NCI-H446 treated with DMSO at 0.1 percent for 48 hours (cell line): Measurements from ENCODE around the gene ZNF132.
A peak's percentile ranks its signal among the peaks of the same experiment; 100 is the strongest.
"Not testable (repeated sequence)": the region's sequence is repeated elsewhere in the genome, so short reads cannot be mapped to it uniquely, and the experiment has no call there.

Source experiments
- DNase-seq: peaks from one replicate; lab custom pipeline; 2025; lab: John Stamatoyannopoulos, UW

Gene ZNF132

DNA sequence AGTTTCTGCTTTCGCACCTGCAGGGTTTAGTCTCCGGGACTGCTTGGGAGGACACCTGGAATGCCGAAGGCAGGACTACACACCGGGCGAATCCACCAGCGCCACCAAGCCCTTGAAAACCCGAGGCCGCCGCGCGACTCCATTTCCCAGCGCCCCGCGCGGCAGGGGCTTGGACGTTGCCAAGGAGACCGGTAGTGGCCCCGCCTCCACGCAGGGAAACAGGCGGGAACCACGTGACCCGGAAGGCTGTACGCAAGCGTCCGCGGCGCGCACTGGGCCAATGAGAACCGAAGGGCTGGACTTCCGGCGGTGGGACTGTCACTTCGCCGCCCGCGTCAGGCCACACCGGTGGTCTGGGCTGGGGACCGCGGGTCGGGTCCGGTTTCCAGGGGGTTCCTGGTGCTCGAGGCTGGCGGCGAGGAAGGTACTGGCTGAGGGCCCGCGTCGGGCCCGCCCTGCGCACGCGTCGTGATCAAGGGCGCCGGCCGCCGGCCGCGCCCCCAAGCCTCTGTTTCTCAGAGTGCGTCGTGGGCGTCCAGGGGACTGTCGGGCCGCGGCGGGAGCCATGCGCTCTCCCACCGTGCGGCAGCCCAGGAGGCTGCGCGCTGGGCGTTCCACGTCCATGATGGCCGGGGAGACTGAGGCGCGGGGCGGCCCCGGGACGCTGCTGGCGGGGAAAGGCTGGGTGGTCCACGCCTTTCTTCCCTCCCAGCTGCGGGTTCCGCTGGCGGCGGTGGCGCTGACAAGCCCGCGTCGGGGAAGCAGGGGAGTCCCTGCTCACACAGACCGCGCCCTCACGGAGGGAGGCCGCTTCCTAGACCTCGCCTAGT lies 27.0 kb upstream of the ZNF132 start, which contains the start of gene ZNF324:
TSS of gene ZNF324 (plus strand) at position 321 of the 830 bp plus-strand sequence. CDS start 2,106 bp downstream, outside the sequence.
- peak; percentile 90 for DNase-seq

DNA sequence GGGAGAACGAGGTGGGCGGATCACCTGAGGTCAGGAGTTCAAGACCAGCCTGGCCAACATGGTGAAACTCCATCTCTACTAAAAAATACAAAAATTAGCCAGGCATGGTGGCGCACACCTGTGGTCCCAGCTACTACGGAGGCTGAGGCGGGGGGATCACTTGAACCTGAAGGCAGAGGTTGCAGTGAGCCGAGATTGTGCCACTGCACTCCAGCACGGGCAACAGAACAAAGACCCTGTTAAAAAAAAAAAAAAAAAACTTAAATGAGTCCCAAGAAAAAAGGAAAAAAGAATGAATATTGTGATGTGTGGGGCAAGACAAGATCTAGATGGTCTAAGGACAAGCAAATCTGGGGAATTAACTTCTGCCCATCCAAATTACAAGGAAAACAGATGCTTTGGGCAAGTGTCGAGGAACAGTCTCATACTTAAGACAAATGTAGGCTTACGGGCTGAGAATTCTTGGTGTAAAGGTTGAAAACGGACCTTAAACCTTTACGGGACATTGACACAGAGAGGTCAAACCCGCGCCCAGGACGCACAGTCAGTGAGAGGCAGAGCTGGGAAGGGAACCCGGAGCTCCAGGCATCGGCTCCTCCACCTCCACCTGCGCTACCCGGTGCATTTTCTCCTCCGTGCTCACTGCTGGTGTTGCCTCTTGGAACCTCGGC lies 26.3 kb upstream of the ZNF132 start:
- DNase-seq: no peak

DNA sequence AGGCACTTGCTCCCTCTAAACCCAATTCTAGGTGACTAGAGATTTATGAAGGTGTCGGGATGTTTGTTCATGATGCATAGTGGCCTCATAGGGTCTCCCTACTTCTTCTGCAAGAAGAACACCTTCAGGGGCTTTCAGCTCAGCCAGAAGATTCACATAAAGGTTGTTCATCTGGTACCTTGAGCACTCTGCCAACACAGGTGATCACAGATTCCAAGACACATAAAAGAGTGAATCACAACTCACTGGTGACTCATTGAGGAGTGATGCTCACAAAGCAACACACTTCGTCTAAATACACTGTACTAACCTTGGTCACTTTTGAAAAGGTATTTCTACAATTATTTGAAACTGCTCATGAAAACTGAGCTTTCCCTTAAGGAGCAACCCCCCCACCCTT lies 20.1 kb upstream of the ZNF132 start:
- no peak for DNase-seq

DNA sequence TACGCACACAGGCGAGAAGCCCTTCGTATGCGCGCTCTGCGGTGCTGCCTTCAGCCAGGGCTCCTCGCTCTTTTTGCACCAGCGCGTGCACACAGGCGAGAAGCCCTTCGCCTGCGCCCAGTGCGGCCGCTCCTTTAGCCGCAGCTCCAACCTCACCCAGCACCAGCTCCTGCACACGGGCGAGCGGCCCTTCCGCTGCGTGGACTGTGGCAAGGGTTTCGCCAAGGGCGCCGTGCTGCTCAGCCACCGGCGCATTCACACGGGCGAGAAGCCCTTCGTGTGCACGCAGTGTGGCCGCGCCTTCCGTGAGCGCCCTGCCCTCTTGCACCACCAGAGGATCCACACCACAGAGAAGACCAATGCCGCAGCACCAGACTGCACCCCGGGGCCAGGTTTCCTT lies 16.2 kb upstream of the ZNF132 start:
- DNase-seq: no peak

DNA sequence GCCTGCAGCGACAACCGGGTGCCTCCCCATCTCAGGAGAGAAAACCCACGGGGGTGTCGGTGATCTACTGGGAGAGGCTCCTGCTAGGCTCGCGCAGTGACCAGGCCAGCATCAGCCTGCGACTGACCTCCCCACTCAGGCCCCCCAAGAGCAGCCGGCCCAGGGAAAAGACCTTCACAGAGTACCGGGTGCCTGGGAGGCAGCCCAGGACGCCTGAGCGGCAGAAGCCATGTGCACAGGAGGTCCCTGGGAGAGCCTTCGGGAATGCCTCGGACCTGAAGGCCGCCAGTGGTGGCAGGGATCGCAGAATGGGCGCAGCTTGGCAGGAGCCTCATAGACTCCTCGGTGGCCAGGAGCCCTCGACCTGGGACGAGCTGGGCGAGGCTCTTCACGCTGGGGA lies 15.4 kb upstream of the ZNF132 start:
- DNase-seq: no peak

DNA sequence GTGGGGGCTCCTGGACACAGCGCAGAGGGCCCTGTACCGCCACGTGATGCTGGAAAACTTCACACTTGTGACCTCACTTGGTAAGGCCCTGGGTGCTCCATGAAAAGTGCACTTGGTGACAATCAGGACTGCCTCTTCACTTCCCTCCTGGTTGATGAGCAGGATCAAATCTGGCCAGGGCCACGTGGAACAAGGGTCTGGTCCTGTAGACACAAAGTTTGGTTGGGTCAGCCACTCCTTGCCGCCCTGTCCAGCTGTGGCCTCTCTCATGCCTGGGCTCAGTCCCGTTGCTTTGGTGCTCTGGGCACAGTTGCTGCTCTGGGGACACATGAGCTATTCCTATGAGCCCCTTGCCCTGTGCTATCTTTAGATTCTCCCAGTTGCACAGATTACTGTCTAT lies 13.8 kb upstream of the ZNF132 start:
- DNase-seq: no peak

DNA sequence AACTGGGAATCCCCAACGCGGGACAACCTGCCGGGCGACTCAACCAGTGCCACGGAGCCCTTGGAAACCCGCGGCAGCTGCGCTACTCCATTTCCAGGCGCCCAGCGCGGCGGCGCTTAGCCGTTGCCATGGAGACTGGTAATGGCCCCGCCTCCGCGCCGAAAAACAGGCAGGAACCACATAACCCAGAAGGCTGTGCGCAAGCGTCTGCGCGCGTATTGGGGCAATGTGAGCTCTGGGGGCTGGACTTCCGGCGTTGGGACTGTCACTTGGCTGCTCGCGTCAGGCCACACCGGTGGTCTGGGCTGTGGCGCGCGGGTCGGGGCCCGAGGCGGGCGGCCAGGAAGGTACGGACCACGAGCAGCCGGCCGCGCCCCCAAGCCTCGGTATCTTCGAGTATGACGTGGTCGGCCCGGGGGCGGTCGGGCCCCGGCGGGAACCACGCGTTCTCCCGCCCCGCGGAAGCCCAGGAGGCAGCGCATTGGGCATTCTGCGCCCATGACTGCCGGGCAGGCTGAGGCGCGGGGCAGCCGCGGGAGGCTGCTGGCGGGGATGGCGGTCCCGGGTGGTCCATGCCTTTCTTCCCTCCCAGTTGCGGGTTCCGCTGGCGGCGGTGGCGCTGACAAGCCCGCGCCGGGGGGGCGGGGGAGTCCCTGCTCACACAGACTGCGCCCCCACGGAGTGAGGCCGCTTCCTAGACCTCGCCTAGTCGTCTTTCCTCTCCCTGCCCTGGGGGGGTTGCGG lies 11.6 kb upstream of the ZNF132 start, which contains the start of gene ZNF324B:
TSS of gene ZNF324B (plus strand) at position 265 of the 744 bp plus-strand sequence. CDS start 2,080 bp downstream, outside the sequence.
- DNase-seq: peak; percentile 94

DNA sequence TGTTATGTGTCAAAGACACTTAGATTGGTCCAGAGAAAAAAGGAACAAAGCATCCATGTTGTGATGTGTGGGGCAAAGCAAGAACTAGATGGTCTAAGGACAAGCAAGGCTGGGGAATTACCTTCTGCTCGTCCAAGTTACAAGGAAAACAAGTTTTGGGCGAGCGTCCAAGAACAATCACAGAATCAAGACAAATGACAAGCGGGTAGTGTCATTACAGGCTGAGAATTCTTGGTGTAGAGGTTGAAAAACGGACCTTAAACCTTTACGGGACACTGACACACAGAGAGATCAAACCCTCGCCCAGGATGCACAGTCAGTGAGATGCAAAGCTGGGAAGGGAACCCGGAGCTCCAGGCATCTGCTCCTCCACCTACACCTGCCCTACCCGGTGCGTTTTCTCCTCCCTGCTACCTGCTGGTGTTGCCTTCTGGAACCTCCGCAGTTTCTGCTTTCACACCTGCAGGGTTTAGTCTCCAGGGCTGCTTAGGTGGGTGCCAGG lies 11.0 kb upstream of the ZNF132 start:
- no peak for DNase-seq

DNA sequence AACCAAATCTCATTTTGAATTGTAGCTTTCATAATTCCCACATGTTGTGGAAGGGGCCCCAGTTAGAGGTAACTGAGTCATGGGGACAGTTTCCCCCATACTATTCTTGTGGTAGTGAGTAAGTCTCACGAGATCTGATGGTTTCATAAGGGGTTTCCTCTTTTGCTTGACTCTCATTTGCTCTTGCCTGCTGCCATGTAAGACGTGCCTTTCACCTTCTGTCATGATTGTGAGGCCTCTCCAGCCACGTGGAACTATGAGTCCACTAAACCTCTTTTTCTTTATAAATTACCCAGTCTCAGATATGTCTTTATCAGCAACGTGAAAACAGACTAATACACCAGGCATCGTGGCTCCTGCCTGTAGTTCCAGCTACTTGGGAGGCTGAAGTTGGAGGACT lies 10.0 kb upstream of the ZNF132 start:
- not testable (repeated sequence) for DNase-seq

DNA sequence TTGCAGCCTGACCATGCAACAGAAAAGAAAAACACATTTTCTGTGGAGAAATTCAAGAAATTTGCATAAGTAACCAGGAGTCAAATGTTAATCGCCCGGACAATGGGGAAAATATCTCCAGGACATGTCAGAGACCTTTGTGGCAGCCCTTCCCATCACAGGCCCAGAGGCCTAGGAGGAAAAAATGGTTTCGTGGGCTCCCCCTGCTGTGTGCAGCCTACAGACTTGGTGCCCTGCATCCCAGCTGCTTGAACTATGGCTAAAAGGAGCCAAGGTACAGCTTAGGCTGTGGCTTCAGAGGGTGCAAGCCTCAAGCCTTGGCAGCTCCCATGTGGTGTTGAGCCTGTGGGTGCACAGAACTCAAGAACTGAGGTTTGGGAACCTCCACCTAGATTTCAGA lies 8.9 kb upstream of the ZNF132 start:
- not testable (repeated sequence) for DNase-seq

DNA sequence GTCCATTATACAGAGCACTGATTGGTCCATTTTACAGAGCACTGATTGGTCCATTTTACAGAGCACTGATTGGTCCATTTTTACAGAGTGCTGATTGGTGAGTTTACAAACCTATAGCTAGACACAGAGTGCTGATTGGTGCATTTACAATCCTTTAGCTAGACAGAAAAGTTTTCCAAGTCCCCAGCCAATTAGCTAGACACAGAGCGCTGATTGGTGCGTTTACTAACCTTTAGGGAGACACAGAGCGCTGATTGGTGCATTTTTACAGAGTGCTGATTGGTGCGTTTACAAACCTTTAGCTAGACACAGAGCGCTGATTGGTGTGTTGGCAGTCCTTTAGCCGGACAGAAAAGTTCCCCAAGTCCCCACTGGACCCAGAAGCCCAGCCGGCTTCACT lies 3.0 kb upstream of the ZNF132 start:
- DNase-seq: not testable (repeated sequence)

DNA sequence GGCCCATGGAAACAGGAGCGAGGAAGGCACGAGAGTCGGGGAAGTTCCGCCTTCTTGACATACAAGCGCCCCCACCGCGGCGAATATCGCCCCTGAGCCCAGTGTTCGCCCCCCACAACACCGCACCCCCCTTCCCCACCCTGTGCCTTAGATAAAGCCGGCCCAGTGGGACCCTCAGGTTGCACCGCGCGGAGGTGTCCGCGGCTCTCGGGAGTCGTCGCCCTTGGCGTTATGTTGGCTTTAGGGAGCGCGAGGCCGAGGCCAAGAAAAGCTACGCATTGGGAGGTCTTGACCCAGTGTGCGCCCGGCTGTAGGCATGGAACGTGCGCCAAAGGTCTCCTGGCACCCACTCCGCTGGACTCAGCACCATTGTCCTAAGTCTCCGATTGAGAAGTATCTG lies 603 bp upstream of the ZNF132 start:
- no peak for DNase-seq

DNA sequence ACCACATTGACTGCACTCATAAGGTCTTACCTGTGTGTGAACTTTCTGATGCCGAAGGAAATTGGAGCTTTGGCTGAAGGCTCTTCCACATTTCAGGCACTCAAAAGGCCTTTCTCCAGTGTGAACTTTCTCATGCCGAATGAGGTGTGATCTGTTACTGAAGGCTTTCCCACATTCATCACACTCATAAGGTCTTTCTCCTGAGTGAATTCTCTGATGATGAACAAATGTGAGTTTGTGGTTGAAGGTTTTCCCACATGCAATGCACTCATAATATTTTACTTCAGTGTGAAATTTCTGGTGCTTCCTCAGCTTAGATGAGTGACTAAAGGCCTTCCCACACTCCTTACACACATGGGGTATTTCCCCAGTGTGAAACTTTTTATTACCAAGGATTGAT lies 5.7 kb downstream of the ZNF132 start:
- DNase-seq: no peak

DNA sequence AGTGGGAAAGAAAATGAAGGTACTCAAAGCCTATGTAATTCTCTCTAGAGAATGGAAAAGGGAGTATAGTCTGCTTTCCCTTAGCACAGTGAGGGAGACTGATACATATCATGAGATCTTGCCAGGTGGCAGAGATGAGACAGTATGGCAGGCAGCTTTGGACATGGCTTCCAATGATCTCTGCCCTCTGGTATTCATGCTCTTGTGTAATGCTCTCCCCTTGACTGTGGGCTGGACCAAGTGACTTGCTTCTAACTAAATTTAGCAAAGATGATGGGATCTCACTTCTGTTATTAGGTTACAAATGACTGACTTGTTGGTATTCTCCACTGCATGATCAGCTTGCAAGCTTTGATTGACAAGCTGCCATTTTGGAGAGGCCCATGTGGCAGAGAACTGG lies 10.2 kb downstream of the ZNF132 start:
- DNase-seq: no peak

DNA sequence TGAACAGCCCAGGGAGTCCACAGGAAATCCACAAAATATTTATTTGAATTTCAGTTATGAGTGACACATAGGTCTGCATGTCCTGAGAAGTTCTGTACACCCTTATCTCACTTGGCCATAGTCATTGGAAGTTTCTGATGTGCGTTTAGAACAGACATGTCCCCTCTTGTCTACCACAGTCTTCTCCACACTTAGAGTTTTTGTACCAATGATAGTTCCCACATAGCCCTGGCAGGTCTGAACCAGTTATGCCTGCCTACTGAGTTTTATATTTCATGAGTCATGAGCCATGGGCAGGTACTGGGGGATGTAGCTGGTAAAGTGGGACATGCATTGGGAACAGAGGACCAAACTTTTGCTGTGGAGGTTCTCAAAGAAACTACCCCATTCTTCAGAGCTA lies 11.3 kb downstream of the ZNF132 start:
- DNase-seq: no peak

DNA sequence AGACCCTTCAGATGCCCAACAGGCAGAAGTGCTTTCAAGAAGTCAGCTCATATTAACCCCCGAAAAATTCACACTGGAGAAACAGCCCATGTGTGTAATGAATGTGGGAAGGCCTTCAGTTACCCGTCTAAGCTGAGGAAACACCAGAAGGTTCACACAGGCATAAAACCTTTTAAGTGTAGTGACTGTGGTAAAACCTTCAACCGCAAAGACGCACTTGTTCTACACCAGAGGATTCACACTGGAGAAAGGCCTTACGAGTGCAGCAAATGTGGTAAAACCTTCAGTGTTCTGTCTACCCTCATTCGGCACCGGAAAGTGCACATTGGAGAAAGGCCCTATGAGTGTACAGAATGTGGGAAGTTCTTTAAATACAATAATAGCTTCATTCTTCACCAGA lies 22.9 kb downstream of the ZNF132 start:
- DNase-seq: no peak

DNA sequence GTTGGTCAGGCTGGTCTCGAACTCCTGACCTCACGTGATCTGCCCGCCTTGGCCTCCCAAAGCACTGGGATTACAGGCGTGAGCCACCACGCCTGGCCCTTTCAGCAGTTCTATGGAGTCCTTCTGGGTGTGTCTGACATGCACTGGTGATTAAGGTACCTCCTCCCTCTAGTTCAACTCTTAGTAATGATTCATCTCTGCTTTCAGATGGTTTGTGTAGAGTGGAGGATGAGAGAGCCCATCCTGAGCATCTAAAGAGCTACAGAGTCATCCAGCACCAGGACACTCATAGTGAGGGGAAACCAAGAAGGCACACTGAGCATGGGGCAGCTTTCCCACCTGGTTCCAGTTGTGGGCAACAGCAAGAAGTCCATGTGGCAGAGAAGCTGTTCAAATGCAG lies 23.3 kb downstream of the ZNF132 start:
- DNase-seq: no peak

DNA sequence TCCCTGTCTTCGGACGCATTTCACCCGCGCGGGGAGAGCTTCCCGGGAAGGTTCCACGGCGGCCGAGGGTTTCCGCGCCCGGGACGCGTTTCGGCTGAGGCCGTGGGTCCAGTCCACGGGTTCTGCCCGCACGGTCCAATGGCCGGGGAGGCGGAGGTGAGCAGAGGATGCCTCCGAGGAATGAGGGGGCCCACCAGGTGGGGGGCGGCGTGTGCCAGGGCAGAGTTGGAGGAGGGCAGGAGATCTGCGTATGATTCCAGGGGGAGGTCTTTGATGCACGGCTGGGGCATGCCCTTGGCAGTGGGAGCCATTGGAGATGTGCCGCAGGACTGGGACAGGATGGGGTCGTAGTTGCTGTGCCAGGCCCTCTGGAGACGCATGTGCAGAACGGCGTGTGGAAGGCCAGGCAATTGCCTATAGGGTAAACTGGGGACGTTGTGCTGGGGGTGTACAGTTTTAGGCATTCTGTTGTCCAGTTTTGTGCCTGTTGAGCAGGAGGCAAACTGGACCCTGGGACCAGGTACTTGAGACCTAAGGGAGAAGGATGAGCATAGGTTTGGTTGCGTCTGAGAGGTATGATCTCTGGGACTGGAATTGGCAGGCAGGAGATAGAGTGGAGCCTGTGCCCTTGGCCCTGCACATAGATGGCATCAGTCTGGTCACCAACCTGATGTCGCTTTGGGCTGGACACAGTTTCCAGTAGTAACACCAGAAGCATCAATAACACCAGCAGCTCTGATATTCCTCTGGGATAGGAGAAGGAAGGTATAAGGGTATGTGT lies 30.8 kb downstream of the ZNF132 start:
- peak; percentile 11 for DNase-seq

DNA sequence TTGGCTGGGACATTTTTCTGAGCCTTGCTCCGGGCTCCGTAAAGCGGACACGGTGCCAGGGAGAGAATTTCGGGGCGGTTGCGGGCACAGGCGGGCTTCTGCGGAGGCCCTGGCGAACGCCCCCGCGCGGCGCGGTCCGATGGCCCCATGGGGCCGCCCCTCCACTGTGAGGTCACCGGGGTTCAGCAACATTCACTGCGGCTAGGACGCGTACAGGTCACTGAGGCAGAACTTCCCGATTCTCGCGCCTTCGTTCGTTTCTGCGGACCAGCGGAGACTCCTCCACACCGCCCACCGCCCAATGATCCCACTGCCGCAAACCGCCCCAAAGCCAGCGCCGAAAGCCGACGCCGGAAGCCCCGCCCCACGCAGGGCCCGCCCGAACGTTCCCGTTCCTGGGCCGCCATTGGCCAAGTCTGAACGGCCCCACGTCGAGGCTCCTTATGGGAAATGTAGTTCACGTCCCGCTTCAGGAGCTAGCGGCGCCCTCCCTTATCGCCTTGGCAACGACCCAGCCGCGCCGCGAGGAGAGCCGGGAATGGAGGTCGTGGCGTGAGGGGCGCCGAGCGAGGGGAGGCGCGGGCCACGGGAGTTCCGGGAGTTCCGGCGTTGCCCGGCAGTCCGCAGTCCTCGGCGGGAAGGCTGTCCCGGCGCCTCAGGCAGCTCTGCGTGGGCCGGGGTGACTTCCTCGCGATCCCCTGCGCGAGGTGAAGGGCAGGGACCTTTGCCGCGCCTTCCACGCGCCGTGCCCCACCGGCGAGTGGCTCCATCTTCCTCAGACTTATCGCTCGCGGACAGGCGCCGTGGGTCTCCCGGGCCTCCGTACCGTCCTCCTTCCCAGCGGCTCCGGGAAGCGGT lies 31.6 kb downstream of the ZNF132 start, which contains the start of gene ZNF584:
TSS of gene ZNF584 (plus strand) at position 498 of the 858 bp plus-strand sequence. CDS start 499 bp downstream, outside the sequence.
- peak; percentile 91 for DNase-seq

DNA sequence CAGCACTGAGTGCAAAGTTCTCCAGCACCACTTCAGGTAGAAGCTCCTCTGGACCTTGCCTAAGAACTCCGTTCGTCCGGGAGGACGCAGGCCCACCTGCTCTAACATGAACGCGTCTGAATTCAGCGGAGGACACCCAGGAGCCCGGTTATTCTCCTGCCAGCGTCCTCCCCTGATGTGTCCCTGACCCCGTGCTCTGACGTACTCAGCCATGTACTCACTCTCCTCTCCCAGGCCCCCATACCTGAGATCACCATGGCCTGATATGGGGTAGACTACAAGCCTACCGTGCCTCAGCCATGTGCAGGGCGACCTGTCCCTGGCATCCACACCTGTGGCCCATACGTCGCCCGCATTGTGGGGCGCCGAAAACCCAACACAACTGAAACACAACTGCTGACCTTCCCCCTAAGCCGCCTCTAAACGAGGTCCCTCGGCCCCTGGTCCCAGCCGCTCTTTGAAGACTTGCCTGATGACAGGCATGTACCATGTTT lies 32.2 kb downstream of the ZNF132 start:
- no peak for DNase-seq
